ENCODE measurements around the gene KRTAP9-1. TPM values are rescaled to one million over a fixed set of nuclear protein-coding genes. Genes with fewer than 3 reads are reported as not detected.

KRTAP9-1 gene
- total RNA-seq, 1 experiment from 2014 or later = not detected

- CTCF ChIA-PET = no interaction called here
- H3K4me3 ChIP-seq (ENCODE audit: low read depth, low read length) = no peak overlapping the region
- H3K9me3 Mint-ChIP-seq (ENCODE audit: unreplicated experiment) = no peaks in the 10 kb centered on the region
- no TSS peak for BruUV-seq (replicated peaks)
- no peak for TF ChIP-seq CTCF (IDR thresholded peaks at IDR 0.05; ENCODE audit: insufficient read depth in 1 of 2, low read depth in 1 of 2, low read length in 1 of 2, severe bottlenecking in 1 of 2, unreplicated experiment in 1 of 2)
- DNase-seq = no peak
- H3K36me3 ChIP-seq (ENCODE audit: control insufficient read depth, insufficient read depth, low read length) = no peaks in the 10 kb centered on the region
- H3K4me3 Mint-ChIP-seq (ENCODE audit: unreplicated experiment) = no peak overlapping the region
- H3K9me3 ChIP-seq = no peaks in the 10 kb centered on the region
- POLR2A ChIA-PET = no interaction called here
- no peaks in the 10 kb centered on the region for H3K4me1 ChIP-seq
- intact Hi-C loops (cut with micrococcal nuclease; ENCODE audit: unreplicated experiment) = no loop called here
- H3K27me3 ChIP-seq (replicated peaks; ENCODE audit: control insufficient read depth, insufficient read depth, low read length) = no peaks in the 10 kb centered on the region
- no peaks in the 10 kb centered on the region for H3K36me3 Mint-ChIP-seq (ENCODE audit: insufficient read depth, unreplicated experiment)
- no peak overlapping the region for H3K27ac Mint-ChIP-seq (ENCODE audit: unreplicated experiment)
- H3K27me3 Mint-ChIP-seq (ENCODE audit: insufficient read depth, unreplicated experiment) = no peaks in the 10 kb centered on the region
- H3K4me1 Mint-ChIP-seq (ENCODE audit: low read depth, unreplicated experiment) = no peaks in the 10 kb centered on the region
Observed at GRCh38 chr17:41167561-41167960, 22.1 kb upstream of the KRTAP9-1 start.

GRCh38 chr17:41168121-41168520 lies 21.6 kb upstream of the KRTAP9-1 start, which contains the start of gene KRTAP4-3:
KRTAP4-3 (minus strand) TSS chr17:41168221; CDS start chr17:41168172, 49 bp downstream.
- H3K36me3 ChIP-seq (ENCODE audit: control insufficient read depth, insufficient read depth, low read length) = no peaks in the 10 kb centered on the region
- H3K4me3 ChIP-seq (ENCODE audit: low read depth, low read length) = no peak within 1 kb of the TSS
- Mint-ChIP-seq H3K4me3 (ENCODE audit: unreplicated experiment) (no peak within 1 kb of the TSS), H3K27me3 (ENCODE audit: insufficient read depth, unreplicated experiment) (no peaks in the 10 kb centered on the region), H3K9me3 (ENCODE audit: unreplicated experiment) (no peaks in the 10 kb centered on the region), H3K4me1 (ENCODE audit: low read depth, unreplicated experiment) (no peaks in the 10 kb centered on the region), H3K27ac (ENCODE audit: unreplicated experiment) (no peak within 1 kb of the TSS), H3K36me3 (ENCODE audit: insufficient read depth, unreplicated experiment) (no peaks in the 10 kb centered on the region)
- intact Hi-C loops (cut with micrococcal nuclease; ENCODE audit: unreplicated experiment) = no loop called here
- no peaks in the 10 kb centered on the region for H3K4me1 ChIP-seq
- BruUV-seq (replicated peaks) = no TSS peak
- no peak for TF ChIP-seq CTCF (IDR thresholded peaks at IDR 0.05; ENCODE audit: insufficient read depth in 1 of 2, low read depth in 1 of 2, low read length in 1 of 2, severe bottlenecking in 1 of 2, unreplicated experiment in 1 of 2)
- no peaks in the 10 kb centered on the region for H3K27me3 ChIP-seq (replicated peaks; ENCODE audit: control insufficient read depth, insufficient read depth, low read length)
- ChIA-PET CTCF (no interaction called here), POLR2A (no interaction called here)
- no peaks in the 10 kb centered on the region for H3K9me3 ChIP-seq
- DNase-seq = no peak

- Mint-ChIP-seq H3K27ac (ENCODE audit: unreplicated experiment) (no peak overlapping the region), H3K4me3 (ENCODE audit: unreplicated experiment) (no peak overlapping the region), H3K9me3 (ENCODE audit: unreplicated experiment) (no peaks in the 10 kb centered on the region), H3K4me1 (ENCODE audit: low read depth, unreplicated experiment) (no peaks in the 10 kb centered on the region), H3K36me3 (ENCODE audit: insufficient read depth, unreplicated experiment) (no peaks in the 10 kb centered on the region), H3K27me3 (ENCODE audit: insufficient read depth, unreplicated experiment) (no peaks in the 10 kb centered on the region)
- BruUV-seq (replicated peaks) = no TSS peak
- CTCF ChIA-PET = no interaction called here
- Histone ChIP-seq H3K27me3 (replicated peaks; ENCODE audit: control insufficient read depth, insufficient read depth, low read length) (no peaks in the 10 kb centered on the region), H3K36me3 (ENCODE audit: control insufficient read depth, insufficient read depth, low read length) (no peaks in the 10 kb centered on the region), H3K4me3 (ENCODE audit: low read depth, low read length) (no peak overlapping the region), H3K9me3 (no peaks in the 10 kb centered on the region), H3K4me1 (no peaks in the 10 kb centered on the region)
- intact Hi-C loops (cut with micrococcal nuclease; ENCODE audit: unreplicated experiment) = no loop called here
- no peak for DNase-seq
- POLR2A ChIA-PET = no interaction called here
- TF ChIP-seq CTCF (IDR thresholded peaks at IDR 0.05; ENCODE audit: insufficient read depth in 1 of 2, low read depth in 1 of 2, low read length in 1 of 2, severe bottlenecking in 1 of 2, unreplicated experiment in 1 of 2) = no peak
Observed at GRCh38 chr17:41171886-41172285, 17.8 kb upstream of the KRTAP9-1 start.
